GM12801 (cell line): ENCODE measurements around the gene DMRTC1B.
"Not testable (repeated sequence)": the region's sequence is repeated elsewhere in the genome, so short reads cannot be mapped to it uniquely, and the experiment has no call there.

Source experiments
- TF ChIP-seq, protein P1 (sequence below): IDR thresholded peaks from one replicate; pipeline ENCODE4 v1.5.1; 2011; ENCODE audit warnings: control low read depth; ENCODE audit not compliant: insufficient read length; ENCODE audit errors: extremely low read depth

DMRTC1B gene, protein sequence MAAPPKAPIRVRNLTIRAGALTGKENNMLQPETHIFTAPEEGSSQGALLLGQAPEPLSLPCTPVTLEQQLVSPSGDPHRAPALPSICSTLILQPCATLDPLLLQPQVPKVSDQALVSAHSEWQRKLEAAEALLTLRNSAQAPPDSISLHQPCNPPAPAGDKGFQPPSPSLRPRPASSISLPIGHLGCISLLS

DNA sequence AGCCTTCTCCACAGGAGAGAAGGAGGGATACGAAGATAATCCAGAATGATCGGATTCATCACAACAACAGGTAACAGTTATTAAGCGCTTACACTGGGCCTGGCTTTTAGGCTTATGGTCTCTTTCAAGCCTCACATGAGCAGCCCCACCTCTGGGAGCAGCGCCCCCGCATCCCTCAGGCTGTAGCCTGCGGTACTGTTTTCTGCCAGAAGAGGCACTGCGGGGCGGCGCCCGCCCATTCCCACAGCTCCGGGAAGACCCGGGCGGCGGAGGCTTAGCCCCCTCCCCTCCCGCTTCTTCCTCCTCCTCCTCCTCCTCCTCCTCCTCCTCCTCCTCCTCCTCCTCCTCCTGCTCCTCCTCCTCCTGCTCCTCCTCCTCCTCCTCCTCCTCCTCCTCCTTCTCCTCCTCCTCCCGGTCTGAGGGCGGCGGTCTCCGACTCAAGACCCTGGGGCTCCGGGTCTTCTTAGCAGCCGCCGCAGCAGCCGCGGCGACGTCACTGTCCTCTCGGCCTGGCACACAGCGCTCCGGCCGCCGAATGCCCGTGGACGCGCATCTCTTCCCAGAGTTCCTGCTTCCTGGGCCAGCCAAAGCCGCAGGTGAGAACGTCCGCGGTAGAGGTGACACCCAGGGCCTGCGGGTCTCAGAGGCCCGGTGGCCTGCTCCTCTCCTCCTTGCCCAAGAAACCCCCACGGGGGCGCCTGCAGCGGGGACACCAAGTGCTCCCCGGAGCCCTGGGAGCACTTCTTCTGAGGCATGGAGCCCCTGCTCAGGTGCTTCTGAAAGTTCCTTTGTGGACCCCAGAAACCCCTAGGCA lies at the start of gene DMRTC1B:
DMRTC1B (plus strand) TSS at position 238 of the 814 bp plus-strand sequence. CDS start 68,246 bp downstream, outside the sequence.
- TF ChIP-seq, protein P1, sequence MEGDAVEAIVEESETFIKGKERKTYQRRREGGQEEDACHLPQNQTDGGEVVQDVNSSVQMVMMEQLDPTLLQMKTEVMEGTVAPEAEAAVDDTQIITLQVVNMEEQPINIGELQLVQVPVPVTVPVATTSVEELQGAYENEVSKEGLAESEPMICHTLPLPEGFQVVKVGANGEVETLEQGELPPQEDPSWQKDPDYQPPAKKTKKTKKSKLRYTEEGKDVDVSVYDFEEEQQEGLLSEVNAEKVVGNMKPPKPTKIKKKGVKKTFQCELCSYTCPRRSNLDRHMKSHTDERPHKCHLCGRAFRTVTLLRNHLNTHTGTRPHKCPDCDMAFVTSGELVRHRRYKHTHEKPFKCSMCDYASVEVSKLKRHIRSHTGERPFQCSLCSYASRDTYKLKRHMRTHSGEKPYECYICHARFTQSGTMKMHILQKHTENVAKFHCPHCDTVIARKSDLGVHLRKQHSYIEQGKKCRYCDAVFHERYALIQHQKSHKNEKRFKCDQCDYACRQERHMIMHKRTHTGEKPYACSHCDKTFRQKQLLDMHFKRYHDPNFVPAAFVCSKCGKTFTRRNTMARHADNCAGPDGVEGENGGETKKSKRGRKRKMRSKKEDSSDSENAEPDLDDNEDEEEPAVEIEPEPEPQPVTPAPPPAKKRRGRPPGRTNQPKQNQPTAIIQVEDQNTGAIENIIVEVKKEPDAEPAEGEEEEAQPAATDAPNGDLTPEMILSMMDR = not testable (repeated sequence)

DNA sequence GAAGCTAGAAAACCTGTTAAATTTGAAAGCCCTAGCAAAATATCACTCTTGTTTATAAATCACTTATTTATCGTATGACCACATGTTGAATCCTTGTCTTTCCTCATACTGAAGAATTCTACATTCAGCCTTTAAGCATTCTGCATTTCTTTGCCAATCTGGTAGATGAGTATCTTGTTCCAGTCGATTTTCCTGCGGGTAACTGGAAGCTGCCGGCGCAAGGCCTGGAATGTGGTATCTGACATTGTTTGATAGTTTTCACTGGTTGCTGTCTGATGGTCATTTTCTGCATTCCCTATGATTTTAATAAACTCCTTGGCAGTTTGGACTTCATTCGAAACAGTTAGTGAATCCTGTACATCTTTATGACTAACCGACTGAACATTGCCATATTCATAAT lies 48.8 kb upstream of the DMRTC1B start:
- TF ChIP-seq, protein P1 = no peak

DNA sequence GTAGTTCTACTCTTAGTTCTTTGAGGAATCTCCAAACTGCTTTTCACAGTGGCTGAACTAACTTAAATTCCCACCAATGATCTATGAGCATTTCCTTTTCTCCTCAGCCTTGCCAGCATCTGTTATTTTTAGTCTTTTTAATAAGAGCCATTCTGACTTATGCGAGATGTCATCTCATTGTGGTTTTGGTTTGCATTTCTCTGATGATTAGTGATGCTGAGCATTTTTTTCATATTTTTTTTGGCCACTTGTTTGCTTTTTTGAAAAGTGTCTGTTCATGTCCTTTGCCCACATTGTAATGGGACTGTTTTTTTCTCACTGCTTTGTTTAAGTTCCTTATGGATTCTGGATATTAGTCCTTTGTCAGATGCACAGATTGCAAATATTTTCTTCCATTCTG lies 41.1 kb upstream of the DMRTC1B start:
- TF ChIP-seq, protein P1 = no peak

DNA sequence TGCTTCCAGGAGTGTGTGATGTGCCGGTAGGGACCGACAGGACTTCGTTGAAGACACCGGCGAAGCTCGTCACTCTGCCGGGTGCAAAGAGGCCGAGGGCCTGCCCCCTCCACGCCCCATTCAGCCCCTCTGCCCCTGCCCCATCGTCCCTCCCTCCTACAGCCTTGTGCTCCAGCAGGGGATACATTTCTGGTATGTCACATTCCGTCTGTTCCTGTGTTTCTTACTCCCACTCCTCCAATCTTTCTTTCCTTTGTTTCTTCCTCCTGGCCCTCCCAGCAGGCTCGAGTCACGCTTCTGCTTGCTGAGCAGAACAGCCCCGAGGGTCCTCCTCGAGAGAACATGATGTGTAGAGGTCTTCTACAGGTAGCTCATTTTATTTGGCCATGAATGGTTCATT lies 5.9 kb downstream of the DMRTC1B start, which contains the start of gene FAM236B:
FAM236B (minus strand) TSS at position 101 of the 400 bp plus-strand sequence; CDS start at position 1, 100 bp downstream.
- TF ChIP-seq, protein P1 = not testable (repeated sequence)

DNA sequence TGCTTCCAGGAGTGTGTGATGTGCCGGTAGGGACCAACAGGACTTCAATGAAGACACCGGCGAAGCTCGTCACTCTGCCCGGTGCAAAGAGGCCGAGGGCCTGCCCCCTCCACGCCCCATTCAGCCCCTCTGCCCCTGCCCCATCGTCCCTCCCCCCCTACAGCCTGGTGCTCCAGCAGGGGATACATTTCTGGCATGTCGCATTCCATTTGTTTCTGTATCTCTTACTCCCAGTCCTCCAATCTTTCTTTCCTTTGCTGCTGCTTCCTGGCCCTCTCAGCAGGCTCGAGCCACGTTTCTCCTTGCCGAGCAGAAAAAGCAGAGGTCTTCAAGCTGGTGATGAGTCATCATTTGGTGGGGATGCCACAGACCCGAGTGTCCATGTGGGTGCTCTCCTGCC lies 31.4 kb downstream of the DMRTC1B start, which contains the start of gene FAM236D:
FAM236D (minus strand) TSS at position 101 of the 400 bp plus-strand sequence; CDS start at position 1, 100 bp downstream.
- TF ChIP-seq, protein P1 = not testable (repeated sequence)
